H9 (cell line): ENCODE data around the gene FFAR3. TPM values are rescaled to one million over a fixed set of nuclear protein-coding genes. Genes with fewer than 3 reads are reported as not detected.

Experiments used
- DNase-seq: peaks from one replicate; pipeline ENCODE4 v3.0.0-alpha.2; 2017
- H2AFZ ChIP-seq: one replicate; pipeline ENCODE4 v1.6.1; 2013; ENCODE audit warnings: mild to moderate bottlenecking, low read length, control low read depth, moderate library complexity
- H2AK5ac ChIP-seq: 2 replicates; pipeline ENCODE4 v1.6.1; 2013; ENCODE audit warnings: low read length, control low read depth, mixed read lengths; ENCODE audit not compliant: insufficient read length
- H2BK120ac ChIP-seq: one replicate; pipeline ENCODE4 v1.6.1; 2013; ENCODE audit warnings: low read depth, mild to moderate bottlenecking, low read length, control low read depth, inconsistent platforms; ENCODE audit not compliant: poor library complexity, severe bottlenecking
- H2BK12ac ChIP-seq: 2 replicates; pipeline ENCODE4 v1.6.1; 2013; ENCODE audit warnings: low read length, control low read depth, mixed read lengths, low read depth; ENCODE audit not compliant: insufficient read length
- H2BK15ac ChIP-seq: 2 replicates; pipeline ENCODE4 v1.6.1; 2013; ENCODE audit warnings: low read depth, low read length, control low read depth
- H2BK20ac ChIP-seq: one replicate; pipeline ENCODE4 v1.6.1; 2013; ENCODE audit warnings: low read depth, mild to moderate bottlenecking, low read length, control low read depth, inconsistent platforms; ENCODE audit not compliant: poor library complexity, severe bottlenecking
- H2BK5ac ChIP-seq: 2 replicates; pipeline ENCODE4 v1.6.1; 2013; ENCODE audit warnings: low read length, control low read depth, mixed read lengths; ENCODE audit not compliant: insufficient read length
- H3K14ac ChIP-seq: 2 replicates; pipeline ENCODE4 v1.6.1; 2013; ENCODE audit warnings: low read length, control low read depth; ENCODE audit not compliant: insufficient read depth
- H3K18ac ChIP-seq: 2 replicates; pipeline ENCODE4 v1.6.1; 2013; ENCODE audit warnings: low read depth, mild to moderate bottlenecking, mixed read lengths, low read length, control low read depth; ENCODE audit not compliant: insufficient read length
- H3K23ac ChIP-seq: 2 replicates; pipeline ENCODE4 v1.6.1; 2013; ENCODE audit warnings: low read length, control low read depth, mixed read lengths, low read depth; ENCODE audit not compliant: insufficient read length
- H3K23me2 ChIP-seq: 2 replicates; pipeline ENCODE4 v1.6.1; 2013; ENCODE audit warnings: low read depth, mild to moderate bottlenecking, mixed read lengths, low read length, control low read depth; ENCODE audit not compliant: insufficient read length, poor library complexity, severe bottlenecking
- H3K27ac ChIP-seq: 2 replicates; pipeline ENCODE4 v1.5.1; 2013; ENCODE audit warnings: low read length, control low read depth, mixed read lengths, low read depth; ENCODE audit not compliant: insufficient read length
- H3K27me3 ChIP-seq: 2 replicates; pipeline ENCODE4 v1.6.1; 2013; ENCODE audit warnings: low read length, control low read depth, inconsistent platforms; ENCODE audit not compliant: insufficient read depth
- H3K4ac ChIP-seq: 2 replicates; pipeline ENCODE4 v1.6.1; 2013; ENCODE audit warnings: low read depth, mild to moderate bottlenecking, control low read depth, inconsistent platforms, low read length, moderate library complexity
- H3K4me1 ChIP-seq: 2 replicates; pipeline ENCODE4 v1.6.1; 2013; ENCODE audit warnings: low read length, control low read depth, inconsistent platforms; ENCODE audit not compliant: insufficient read depth
- H3K4me2 ChIP-seq: 2 replicates; pipeline ENCODE4 v1.6.1; 2013; ENCODE audit warnings: low read length, control low read depth, mixed read lengths; ENCODE audit not compliant: insufficient read length, insufficient read depth
- H3K56ac ChIP-seq: 2 replicates; pipeline ENCODE4 v1.6.1; 2013; ENCODE audit warnings: low read depth, mild to moderate bottlenecking, mixed read lengths, low read length, control low read depth; ENCODE audit not compliant: insufficient read length
- H3K79me1 ChIP-seq: 2 replicates; pipeline ENCODE4 v1.6.1; 2013; ENCODE audit warnings: low read depth, mild to moderate bottlenecking, moderate library complexity, low read length, control low read depth, inconsistent platforms; ENCODE audit not compliant: insufficient read depth, poor library complexity, severe bottlenecking
- H3K79me2 ChIP-seq: 2 replicates; pipeline ENCODE4 v1.6.1; 2013; ENCODE audit warnings: low read length, control low read depth, inconsistent platforms; ENCODE audit not compliant: insufficient read depth
- H3K9ac ChIP-seq: 2 replicates; pipeline ENCODE4 v1.6.1; 2013; ENCODE audit warnings: low read length, control low read depth, mixed read lengths; ENCODE audit not compliant: insufficient read length; ENCODE audit errors: extremely low read depth
- H3K9me3 ChIP-seq: one replicate; pipeline ENCODE4 v1.6.1; 2013; ENCODE audit warnings: low read depth, low read length, inconsistent platforms; ENCODE audit not compliant: control insufficient read depth
- H3T11ph ChIP-seq: one replicate; pipeline ENCODE4 v1.6.1; 2013; ENCODE audit warnings: mild to moderate bottlenecking, low read length, control low read depth, inconsistent platforms
- H4K20me1 ChIP-seq: one replicate; pipeline ENCODE4 v1.6.1; 2013; ENCODE audit not compliant: control insufficient read depth, insufficient read length, insufficient read depth
- H4K5ac ChIP-seq: 2 replicates; pipeline ENCODE4 v1.6.1; 2013; ENCODE audit warnings: low read depth, mild to moderate bottlenecking, mixed read lengths, low read length, control low read depth; ENCODE audit not compliant: insufficient read length
- H4K8ac ChIP-seq: replicated peaks from 2 replicates; pipeline ENCODE4 v1.6.1; 2013; ENCODE audit warnings: low read length, control low read depth, mixed read lengths, low read depth; ENCODE audit not compliant: insufficient read length
- H4K91ac ChIP-seq: 2 replicates; pipeline ENCODE4 v1.6.1; 2013; ENCODE audit warnings: low read depth, mild to moderate bottlenecking, moderate library complexity, mixed read lengths, low read length, control low read depth; ENCODE audit not compliant: insufficient read length
- H3K27ac Mint-ChIP-seq, 3 experiments: 2 replicates in 2 of 3; 3 replicates in 1 of 3; pipeline ENCODE4 v1.8.0; 2020 to 2021; ENCODE audit warnings: mixed read lengths in 3 of 3, mild to moderate bottlenecking in 1 of 3, moderate library complexity in 1 of 3
- H3K27me3 Mint-ChIP-seq: 2 replicates; pipeline ENCODE4 v1.8.0; 2021; ENCODE audit warnings: low read depth, mild to moderate bottlenecking, moderate library complexity, mixed read lengths
- H3K36me3 Mint-ChIP-seq, 3 experiments: 2 replicates in 2 of 3; 3 replicates in 1 of 3; pipeline ENCODE4 v1.8.0; 2020 to 2021; ENCODE audit warnings: low read depth in 3 of 3, mixed read lengths in 3 of 3; ENCODE audit not compliant: insufficient read depth in 1 of 3
- H3K4me1 Mint-ChIP-seq, 2 experiments: 2 replicates each; pipeline ENCODE4 v1.8.0; 2020; ENCODE audit warnings: mixed read lengths in 2 of 2
- H3K4me3 Mint-ChIP-seq, 2 experiments: 2 replicates in 1 of 2; 3 replicates in 1 of 2; pipeline ENCODE4 v1.8.0; 2020 to 2021; ENCODE audit warnings: mild to moderate bottlenecking in 2 of 2, mixed read lengths in 2 of 2, moderate library complexity in 1 of 2
- H3K9me3 Mint-ChIP-seq, 2 experiments: 2 replicates in 1 of 2; 3 replicates in 1 of 2; pipeline ENCODE4 v1.8.0; 2020; ENCODE audit warnings: mild to moderate bottlenecking in 2 of 2, mixed read lengths in 2 of 2, moderate library complexity in 1 of 2
- WGBS: extraction: QIAGEN DNeasy Blood & Tissue Kit; methylation state at CpG from one replicate; pipeline ENCODE4 v1.1.7; 2013; ENCODE audit warnings: missing lambda C conversion rate, low lambda C conversion rate, mixed read lengths; ENCODE audit not compliant: insufficient read length; ENCODE audit errors: extremely low coverage; 5-methylcytosine and 5-hydroxymethylcytosine counted together
- total RNA-seq: library from RNA; stranded (reverse); gene quantifications from 2 replicates; pipeline ENCODE4 v1.2.1, GENCODE V29; 2021
- TF ChIP-seq, protein P1 (sequence below): fragments of 200-600 bp; sonication (generic); conservative IDR thresholded peaks from 3 replicates; pipeline ENCODE4 v1.8.0; 2021; ENCODE audit warnings: antibody characterized with exemption, mild to moderate bottlenecking

FFAR3 gene
- total RNA-seq, 1 experiment from 2014 or later: not detected

DNA sequence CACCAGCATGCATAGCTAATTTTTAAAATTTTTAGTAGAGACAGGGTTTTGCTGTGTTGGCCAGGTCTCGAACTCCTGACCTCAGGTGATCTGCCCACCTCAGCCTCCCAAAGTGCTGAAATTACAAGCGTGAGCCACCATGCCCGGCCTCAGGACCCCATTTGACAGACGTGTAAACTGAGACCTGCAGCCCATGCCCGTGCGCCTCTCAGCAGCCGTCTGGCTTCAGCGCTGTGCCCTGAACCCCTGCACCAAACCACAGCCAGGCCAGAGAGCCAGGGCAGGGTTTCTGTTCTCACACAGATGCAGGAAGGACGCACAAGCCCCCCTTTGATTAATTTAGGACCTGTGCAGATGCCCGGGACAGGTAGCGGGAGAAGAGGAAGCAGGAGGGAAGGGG is 17.8 kb upstream of the FFAR3 start:
- Mint-ChIP-seq H3K9me3 (no peaks in the 10 kb centered on the region), H3K4me1 (peaks cover 0 to 4% of the 10 kb centered on the region in 2 experiments; a peak in 2 of 4 replicates), H3K4me3 (no peak overlapping the region), H3K27ac (no peak overlapping the region; a peak in 1 of 7 replicates), H3K27me3 (peaks cover 11% of the 10 kb centered on the region), H3K36me3 (no peaks in the 10 kb centered on the region)
- no peaks in the 10 kb centered on the region for H3K4me1 ChIP-seq
- no peak overlapping the region for H4K8ac ChIP-seq
- H3K79me1 ChIP-seq: no peaks in the 10 kb centered on the region
- no peaks in the 10 kb centered on the region for H4K20me1 ChIP-seq
- no peak overlapping the region for H3K56ac ChIP-seq
- H2AFZ ChIP-seq: no peak overlapping the region
- H2BK12ac ChIP-seq: no peak overlapping the region
- H2AK5ac ChIP-seq: no peak overlapping the region
- H3K79me2 ChIP-seq: no peaks in the 10 kb centered on the region
- no peak overlapping the region for H3K4ac ChIP-seq
- WGBS: no CpG with 5 or more reads among the region's 11 CpGs
- no peak overlapping the region for H4K5ac ChIP-seq
- no peak overlapping the region for H2BK20ac ChIP-seq
- H2BK120ac ChIP-seq: no peak overlapping the region
- H2BK5ac ChIP-seq: no peak overlapping the region
- H3K23ac ChIP-seq: no peak overlapping the region
- no peak overlapping the region for H3K9ac ChIP-seq
- H4K91ac ChIP-seq: no peak overlapping the region
- H3K27ac ChIP-seq: no peak overlapping the region
- no peaks in the 10 kb centered on the region for H3K23me2 ChIP-seq
- no peak overlapping the region for H3K18ac ChIP-seq
- no peak overlapping the region for H3K4me2 ChIP-seq
- no peaks in the 10 kb centered on the region for H3K9me3 ChIP-seq
- no peak overlapping the region for H3T11ph ChIP-seq
- no peaks in the 10 kb centered on the region for H3K27me3 ChIP-seq
- TF ChIP-seq, protein P1, sequence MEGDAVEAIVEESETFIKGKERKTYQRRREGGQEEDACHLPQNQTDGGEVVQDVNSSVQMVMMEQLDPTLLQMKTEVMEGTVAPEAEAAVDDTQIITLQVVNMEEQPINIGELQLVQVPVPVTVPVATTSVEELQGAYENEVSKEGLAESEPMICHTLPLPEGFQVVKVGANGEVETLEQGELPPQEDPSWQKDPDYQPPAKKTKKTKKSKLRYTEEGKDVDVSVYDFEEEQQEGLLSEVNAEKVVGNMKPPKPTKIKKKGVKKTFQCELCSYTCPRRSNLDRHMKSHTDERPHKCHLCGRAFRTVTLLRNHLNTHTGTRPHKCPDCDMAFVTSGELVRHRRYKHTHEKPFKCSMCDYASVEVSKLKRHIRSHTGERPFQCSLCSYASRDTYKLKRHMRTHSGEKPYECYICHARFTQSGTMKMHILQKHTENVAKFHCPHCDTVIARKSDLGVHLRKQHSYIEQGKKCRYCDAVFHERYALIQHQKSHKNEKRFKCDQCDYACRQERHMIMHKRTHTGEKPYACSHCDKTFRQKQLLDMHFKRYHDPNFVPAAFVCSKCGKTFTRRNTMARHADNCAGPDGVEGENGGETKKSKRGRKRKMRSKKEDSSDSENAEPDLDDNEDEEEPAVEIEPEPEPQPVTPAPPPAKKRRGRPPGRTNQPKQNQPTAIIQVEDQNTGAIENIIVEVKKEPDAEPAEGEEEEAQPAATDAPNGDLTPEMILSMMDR: no peak
- no peak overlapping the region for H3K14ac ChIP-seq
- no peak overlapping the region for H2BK15ac ChIP-seq
- no peak for DNase-seq
